ENCODE measurements around the gene CDK3. TPM values are rescaled to one million over a fixed set of nuclear protein-coding genes. Genes with fewer than 3 reads are reported as not detected.

Gene CDK3
- total and polyA plus RNA-seq, 12 donors, result 0.52 to 11.3 (median 1.5) TPM

- Histone ChIP-seq H3K27me3 (no peaks in the 10 kb centered on the region), H3K4me1 (peaks cover 0 to 3% (median 0%) of the 10 kb centered on the region in 9 donors), H3K36me3 (peaks cover 15 to 100% (median 87%) of the 10 kb centered on the region in 9 donors), H3K27ac (no peak overlapping the region), H3K4me3 (no peak overlapping the region), H3K9me3 (no peaks in the 10 kb centered on the region)
- intact Hi-C loops (cut with DNase I), result no loop called here
- 91 to 96% methylated on average over 8 of the region's 8 CpGs for WGBS, 2 donors
- TF ChIP-seq CTCF (IDR thresholded peaks at IDR 0.05), result no peak
- no peak for ATAC-seq
- no peak for DNase-seq
These were observed 45.4 kb downstream of the CDK3 start for GRCh38 chr17:76046064-76046463.

- no peak for DNase-seq
- no peak overlapping the region for H3K27ac ChIP-seq
- H3K4me1 ChIP-seq, result peaks cover 0 to 3% (median 0%) of the 10 kb centered on the region in 9 donors
- H3K36me3 ChIP-seq, result peaks cover 11 to 100% (median 78%) of the 10 kb centered on the region in 9 donors
- no peaks in the 10 kb centered on the region for H3K9me3 ChIP-seq
- ATAC-seq, result no peak
- no peaks in the 10 kb centered on the region for H3K27me3 ChIP-seq
- intact Hi-C loops (cut with DNase I), result no loop called here
- H3K4me3 ChIP-seq, result no peak overlapping the region
- WGBS, 2 donors, result 82 to 84% methylated on average over 9 of the region's 9 CpGs
- TF ChIP-seq CTCF (IDR thresholded peaks at IDR 0.05), result no peak
These were observed 47.5 kb downstream of the CDK3 start for GRCh38 chr17:76048025-76048605.

- ATAC-seq (no peak), DNase-seq (no peak)
- Histone ChIP-seq H3K36me3 (peaks cover 5 to 100% (median 78%) of the 10 kb centered on the region in 9 donors), H3K27me3 (no peaks in the 10 kb centered on the region), H3K27ac (no peak overlapping the region), H3K4me1 (peaks cover 0 to 3% (median 0%) of the 10 kb centered on the region in 9 donors), H3K9me3 (no peaks in the 10 kb centered on the region), H3K4me3 (no peak overlapping the region)
- no peak for TF ChIP-seq CTCF (IDR thresholded peaks at IDR 0.05)
- WGBS, 2 donors, result 85 to 87% methylated on average over 9 of the region's 9 CpGs
- intact Hi-C loops (cut with DNase I), result no loop called here
These were observed 48.1 kb downstream of the CDK3 start for GRCh38 chr17:76048711-76049110.

- no peaks in the 10 kb centered on the region for H3K9me3 ChIP-seq
- no peaks in the 10 kb centered on the region for H3K27me3 ChIP-seq
- H3K4me3 ChIP-seq, result no peak overlapping the region
- H3K4me1 ChIP-seq, result peaks cover 0 to 3% (median 0%) of the 10 kb centered on the region in 9 donors
- H3K36me3 ChIP-seq, result peaks cover 5 to 100% (median 77%) of the 10 kb centered on the region in 9 donors
- no peak for ATAC-seq
- intact Hi-C loops (cut with DNase I), result no loop called here
- no peak for TF ChIP-seq CTCF (IDR thresholded peaks at IDR 0.05)
- no peak for DNase-seq
- 83 to 88% methylated on average over 3 of the region's 3 CpGs for WGBS, 2 donors
- no peak overlapping the region for H3K27ac ChIP-seq
These were observed 48.6 kb downstream of the CDK3 start for GRCh38 chr17:76049239-76049638.

Data from heart right ventricle (tissue), 16 donors.